H1 (cell line): Measurements from ENCODE around the gene EPHA5. TPM values are rescaled to one million over a fixed set of nuclear protein-coding genes. Genes with fewer than 3 reads are reported as not detected.

Experiments
- CTCF ChIA-PET: fragments of 300-600 bp; sonication (Branson Sonifier 250); formaldehyde crosslinking; loops from one replicate; lab custom pipeline; 2021; ENCODE audit not compliant: partially characterized antibody; lab: Charles Lee
- POLR2A ChIA-PET: fragments of 300-600 bp; sonication (Branson Sonifier 250); formaldehyde crosslinking; loops from one replicate; lab custom pipeline; 2021; ENCODE audit warnings: inconsistent platforms; ENCODE audit not compliant: partially characterized antibody; lab: Charles Lee
- DNase-seq, 2 experiments: peaks; one replicate each; pipeline versions ENCODE4 v3.0.0 to v3.0.0-alpha.2; 2010 to 2022; ENCODE audit warnings: low spot score in 2 of 2, low read depth in 1 of 2, mixed read lengths in 1 of 2
- FAIRE-seq: peaks from 2 replicates; lab custom pipeline; 2011; peaks lifted over from hg19 to GRCh38; lab: Jason Lieb, UNC
- H2AFZ ChIP-seq: 2 replicates; pipeline ENCODE4 v1.8.1; 2012; ENCODE audit warnings: low read length, inconsistent platforms
- H2AK5ac ChIP-seq: 2 replicates; pipeline ENCODE4 v1.6.1; 2013; ENCODE audit warnings: low read depth, low read length
- H2BK120ac ChIP-seq: replicated peaks from 2 replicates; pipeline ENCODE3; 2013; ENCODE audit warnings: low read depth, low read length, inconsistent platforms
- H2BK12ac ChIP-seq: 2 replicates; pipeline ENCODE4 v1.6.1; 2013; ENCODE audit warnings: low read depth, low read length
- H2BK15ac ChIP-seq: 2 replicates; pipeline ENCODE4 v1.6.1; 2013; ENCODE audit warnings: low read length
- H2BK20ac ChIP-seq: 2 replicates; pipeline ENCODE4 v1.6.1; 2013; ENCODE audit warnings: low read length
- H2BK5ac ChIP-seq: 2 replicates; pipeline ENCODE4 v1.6.1; 2013; ENCODE audit warnings: low read depth, low read length
- H3K14ac ChIP-seq: 2 replicates; pipeline ENCODE4 v1.6.1; 2013; ENCODE audit warnings: inconsistent platforms; ENCODE audit not compliant: insufficient read length
- H3K18ac ChIP-seq: 2 replicates; pipeline ENCODE4 v1.6.1; 2013; ENCODE audit warnings: low read length; ENCODE audit errors: extremely low read depth
- H3K23ac ChIP-seq: 2 replicates; pipeline ENCODE4 v1.6.1; 2013; ENCODE audit warnings: inconsistent platforms; ENCODE audit not compliant: insufficient read length
- H3K23me2 ChIP-seq: 2 replicates; pipeline ENCODE4 v1.6.1; 2013; ENCODE audit warnings: low read depth, low read length
- H3K27ac ChIP-seq: 2 replicates; pipeline ENCODE4 v1.6.1; 2011; ENCODE audit warnings: low read depth, low read length, inconsistent platforms
- H3K27me3 ChIP-seq, 4 experiments: replicated peaks in 1 of 4; 1 replicate in 1 of 4; 2 replicates in 3 of 4; pipeline versions ENCODE4 v1.6.1 to v1.8.1; 2011 to 2013; ENCODE audit warnings: low read length in 3 of 4, mild to moderate bottlenecking in 3 of 4, inconsistent platforms in 2 of 4, mixed read lengths in 2 of 4, moderate library complexity in 1 of 4; ENCODE audit not compliant: control insufficient read depth in 3 of 4, insufficient read depth in 3 of 4; ENCODE audit errors: extremely low read depth in 1 of 4
- H3K36me3 ChIP-seq, 4 experiments: 2 replicates each; pipeline versions ENCODE4 v1.6.1 to v1.8.1; 2011 to 2013; ENCODE audit warnings: mild to moderate bottlenecking in 4 of 4, low read length in 3 of 4, moderate library complexity in 2 of 4, control low read depth in 1 of 4, inconsistent platforms in 1 of 4; ENCODE audit not compliant: insufficient read depth in 4 of 4, control insufficient read depth in 2 of 4
- H3K4ac ChIP-seq: replicated peaks from 2 replicates; pipeline ENCODE3; 2013; ENCODE audit warnings: low read length, low read depth, mixed read lengths, inconsistent platforms; ENCODE audit not compliant: insufficient read length
- H3K4me1 ChIP-seq, 4 experiments: replicated peaks in 1 of 4; 1 replicate in 1 of 4; 2 replicates in 3 of 4; pipeline versions ENCODE4 v1.6.1 to v1.8.1; 2011 to 2013; ENCODE audit warnings: low read length in 3 of 4, inconsistent platforms in 2 of 4, mixed read lengths in 1 of 4; ENCODE audit not compliant: insufficient read depth in 4 of 4, control insufficient read depth in 3 of 4
- H3K4me2 ChIP-seq, 2 experiments: 2 replicates each; pipeline versions ENCODE4 v1.6.1 to v1.8.1; 2011 to 2013; ENCODE audit warnings: low read depth in 2 of 2, low read length in 2 of 2, control low read depth in 1 of 2, inconsistent platforms in 1 of 2, mild to moderate bottlenecking in 1 of 2; ENCODE audit not compliant: insufficient read depth in 1 of 2
- H3K4me3 ChIP-seq, 4 experiments: fragments of 200-600, 300-600 bp in 1 of 4; sonication (generic), shearing (Covaris generic), sonication (Bioruptor Twin) in 1 of 4; 2 replicates each; pipeline versions ENCODE4 v1.5.1 to v1.8.1; 2011 to 2016; ENCODE audit warnings: low read length in 4 of 4, low read depth in 3 of 4, control low read depth in 2 of 4, inconsistent platforms in 2 of 4, mild to moderate bottlenecking in 2 of 4, mixed read lengths in 1 of 4, moderate library complexity in 1 of 4; ENCODE audit not compliant: insufficient read depth in 2 of 4; ENCODE audit errors: extremely low read depth in 1 of 4
- H3K56ac ChIP-seq: replicated peaks from 2 replicates; pipeline ENCODE3; 2013; ENCODE audit warnings: low read depth, mild to moderate bottlenecking, mixed read lengths, low read length, inconsistent platforms; ENCODE audit not compliant: insufficient read length
- H3K79me1 ChIP-seq: 2 replicates; pipeline ENCODE4 v1.6.1; 2013; ENCODE audit warnings: low read depth, low read length, control low read depth
- H3K79me2 ChIP-seq, 2 experiments: 2 replicates each; pipeline versions ENCODE4 v1.6.1 to v1.8.1; 2012 to 2013; ENCODE audit warnings: low read length in 2 of 2, mild to moderate bottlenecking in 2 of 2, inconsistent platforms in 1 of 2; ENCODE audit not compliant: insufficient read depth in 2 of 2, control insufficient read depth in 1 of 2
- H3K9ac ChIP-seq, 4 experiments: replicated peaks in 1 of 4; 1 replicate in 1 of 4; 2 replicates in 3 of 4; pipeline versions ENCODE4 v1.6.1 to v1.8.1; 2011 to 2013; ENCODE audit warnings: low read depth in 3 of 4, low read length in 3 of 4, control low read depth in 2 of 4, mild to moderate bottlenecking in 2 of 4, moderate library complexity in 2 of 4, inconsistent platforms in 1 of 4; ENCODE audit errors: extremely low read depth in 1 of 4
- H3K9me3 ChIP-seq, 2 experiments: 2 replicates each; pipeline versions ENCODE4 v1.6.1 to v1.8.1; 2012 to 2013; ENCODE audit warnings: mild to moderate bottlenecking in 2 of 2, moderate library complexity in 2 of 2, control low read depth in 1 of 2, inconsistent platforms in 1 of 2, low read depth in 1 of 2, low read length in 1 of 2, mixed read lengths in 1 of 2; ENCODE audit not compliant: insufficient read depth in 2 of 2
- H4K20me1 ChIP-seq, 2 experiments: replicated peaks in 1 of 2; 2 replicates each; pipeline versions ENCODE3 to v1.8.1; 2011 to 2013; ENCODE audit warnings: inconsistent platforms in 2 of 2, low read length in 2 of 2, mild to moderate bottlenecking in 1 of 2; ENCODE audit not compliant: insufficient read depth in 2 of 2, control insufficient read depth in 1 of 2
- H4K5ac ChIP-seq: 2 replicates; pipeline ENCODE4 v1.6.1; 2013; ENCODE audit warnings: low read length, low read depth, mixed read lengths, inconsistent platforms; ENCODE audit not compliant: insufficient read length
- H4K8ac ChIP-seq: 2 replicates; pipeline ENCODE4 v1.8.0; 2013; ENCODE audit warnings: mild to moderate bottlenecking, moderate library complexity, low read length, inconsistent platforms; ENCODE audit not compliant: insufficient read depth; ENCODE audit errors: extremely low read depth
- H4K91ac ChIP-seq: replicated peaks from 2 replicates; pipeline ENCODE3; 2013; ENCODE audit warnings: low read length, mixed read lengths, inconsistent platforms; ENCODE audit not compliant: insufficient read length
- JUN ChIP-seq: IDR thresholded peaks from 2 replicates; pipeline ENCODE4 v1.6.1; 2011; ENCODE audit warnings: low read depth, mild to moderate bottlenecking, improper control_type of control experiment, low read length
- MAX ChIP-seq: IDR thresholded peaks from 2 replicates; pipeline ENCODE4 v1.6.1; 2012; ENCODE audit warnings: inconsistent platforms
- SAP30 ChIP-seq: fragments of 300-600 bp; sonication (generic); IDR thresholded peaks from 2 replicates; pipeline ENCODE4 v1.7.1; 2012; ENCODE audit warnings: low read length, moderate library complexity, mild to moderate bottlenecking, inconsistent platforms; ENCODE audit not compliant: insufficient read depth, insufficient replicate concordance
- SIN3A ChIP-seq, 2 experiments: IDR thresholded peaks in 1 of 2; conservative IDR thresholded peaks in 1 of 2; 2 replicates each; pipeline ENCODE4 v1.6.1; 2011 to 2012; ENCODE audit warnings: low read length in 2 of 2, improper control_type of control experiment in 1 of 2, low read depth in 1 of 2, mild to moderate bottlenecking in 1 of 2
- WGBS, 2 experiments: shearing (Covaris generic) in 1 of 2; methylation state at CpG; one replicate each; pipeline versions ENCODE4 v1.1.6 to v1.1.7; 2013 to 2015; ENCODE audit warnings: low lambda C conversion rate in 2 of 2, mixed read lengths in 2 of 2, inconsistent platforms in 1 of 2, low coverage in 1 of 2, missing lambda C conversion rate in 1 of 2; ENCODE audit not compliant: insufficient replicate concordance in 2 of 2, insufficient coverage in 1 of 2, insufficient read length in 1 of 2; ENCODE audit errors: extremely low coverage in 1 of 2, missing lambda C conversion rate in 1 of 2; 5-methylcytosine and 5-hydroxymethylcytosine counted together
- polyA plus RNA-seq, 7 experiments: library from polyadenylated mRNA; depleted of rRNA in 3 of 7; stranded (reverse) in 5 of 7; unstranded in 2 of 7; fragments of >200 nt in 5 of 7; fragments of 200-250 nt in 2 of 7; gene quantifications; 1 replicate in 5 of 7; 2 replicates in 1 of 7; 4 replicates in 1 of 7; pipeline versions ENCODE4 v1.2.1 to v1.2.3, GENCODE V29; 2011 to 2013; ENCODE audit warnings: missing spikeins in 2 of 7, mixed read lengths in 2 of 7
- total RNA-seq: library from RNA; stranded (reverse); fragmentation: NEBNext Ultra II Directional; extraction: Animal tissue kit (Norgen Biotek cat#: 25700); gene quantifications from 2 replicates; pipeline ENCODE4 v1.2.1, GENCODE V29; 2021

The EPHA5 gene
- total and polyA plus RNA-seq, 2 of the 8 experiments (the other 6 are each of a cell fraction or from before 2014, with no cell fraction given): 0.03 to 0.11 TPM

GRCh38 chr4:65617416-65617815 lies 52.9 kb downstream of the EPHA5 start:
- WGBS, 2 experiments: 84% methylated on average over 1 of the region's 1 CpG; no CpG with 5 or more reads in 1 of the 2 experiments
- no peaks in the 10 kb centered on the region for H3K23me2 ChIP-seq
- no peak overlapping the region for H3K9ac ChIP-seq
- H3K4me3 ChIP-seq: no peak overlapping the region
- POLR2A ChIA-PET: no interaction called here
- no peak overlapping the region for H2BK20ac ChIP-seq
- no peak overlapping the region for H3K4me2 ChIP-seq
- no peak overlapping the region for H2BK12ac ChIP-seq
- no peak for TF ChIP-seq SIN3A (conservative IDR thresholded peaks at IDR 0.05 in 1 of 2, IDR thresholded peaks at IDR 0.05 in 1 of 2; ENCODE audit: low read depth in 1 of 2, low read length in 2 of 2)
- TF ChIP-seq JUN: no peak
- no peak for TF ChIP-seq MAX
- TF ChIP-seq SAP30: no peak
- H3K23ac ChIP-seq: no peak overlapping the region
- no peak overlapping the region for H2BK5ac ChIP-seq
- H3K18ac ChIP-seq: no peak overlapping the region
- DNase-seq: no peak
- no peaks in the 10 kb centered on the region for H3K79me1 ChIP-seq
- no peaks in the 10 kb centered on the region for H3K27me3 ChIP-seq
- no peak overlapping the region for H3K27ac ChIP-seq
- H4K91ac ChIP-seq: no peak overlapping the region
- H2BK120ac ChIP-seq: no peak overlapping the region
- no peaks in the 10 kb centered on the region for H3K9me3 ChIP-seq
- CTCF ChIA-PET: no interaction called here
- no peaks in the 10 kb centered on the region for H3K79me2 ChIP-seq
- no peak overlapping the region for H4K5ac ChIP-seq
- H2AK5ac ChIP-seq: no peak overlapping the region
- no peaks in the 10 kb centered on the region for H3K4me1 ChIP-seq
- no peaks in the 10 kb centered on the region for H4K20me1 ChIP-seq
- no peak for FAIRE-seq
- H2AFZ ChIP-seq: no peak overlapping the region
- H3K56ac ChIP-seq: no peak overlapping the region
- H3K36me3 ChIP-seq: no peaks in the 10 kb centered on the region
- no peak overlapping the region for H2BK15ac ChIP-seq
- no peak overlapping the region for H3K4ac ChIP-seq
- H4K8ac ChIP-seq: no peak overlapping the region
- H3K14ac ChIP-seq: no peak overlapping the region
